ENCODE results near the gene GARIN5B. TPM values are rescaled to one million over a fixed set of nuclear protein-coding genes. Genes with fewer than 3 reads are reported as not detected.
A peak's percentile ranks its signal among the peaks of the same experiment; 100 is the strongest.

The GARIN5B gene
- total and polyA plus RNA-seq, 2 of the 13 experiments (the other 11 are each of a cell fraction or from before 2014, with no cell fraction given), result not detected

GRCh38 chr19:55398200-55398925 is 35.3 kb upstream of the GARIN5B start:
- Histone ChIP-seq H3K9me3 (ENCODE audit: low read length) (no peaks in the 10 kb centered on the region), H3K4me3 (replicated peaks in 1 of 3; ENCODE audit: insufficient read depth in 1 of 3, low read depth in 2 of 3, low read length in 3 of 3) (no peak overlapping the region), H3K4me2 (ENCODE audit: low read depth, low read length) (no peak overlapping the region), H3K9ac (ENCODE audit: insufficient read depth, low read depth, low read length) (no peak overlapping the region), H3K36me3 (replicated peaks in 1 of 2; ENCODE audit: control insufficient read depth in 1 of 2, insufficient read depth in 2 of 2, low read length in 2 of 2) (peaks cover 2 to 13% of the 10 kb centered on the region in 2 experiments; a peak in 2 of 5 replicates), H2AFZ (ENCODE audit: low read length) (no peak overlapping the region), H3K79me2 (ENCODE audit: insufficient read depth, low read length) (no peaks in the 10 kb centered on the region), H3K4me1 (ENCODE audit: insufficient read depth, low read length) (peaks cover 14% of the 10 kb centered on the region), H3K27ac (ENCODE audit: extremely low read length, insufficient read depth, low read length) (no peak overlapping the region), H4K20me1 (ENCODE audit: insufficient read depth, low read length) (no peaks in the 10 kb centered on the region), H3K27me3 (ENCODE audit: control insufficient read depth in 1 of 2, insufficient read depth in 2 of 2, low read length in 2 of 2) (no peaks in the 10 kb centered on the region)
- BruUV-seq (replicated peaks), result no TSS peak
- TF ChIP-seq MTERF4 (CRISPR knock-in tag; IDR thresholded peaks at IDR 0.05) (no peak), ZNF7 (CRISPR knock-in tag; IDR thresholded peaks at IDR 0.05) (peak; percentile 53; the same call in 1 of the 2 replicates)
- DNase-seq (ENCODE audit: low spot score), result no peak
- in situ Hi-C loops (cut with HindIII; ENCODE audit: extremely low pct_ligation_motif_present, low pct_unique_long_range_greater_than_20kb) (no loop called here), intact Hi-C loops (cut with micrococcal nuclease; ENCODE audit: unreplicated experiment) (no loop called here)
- FAIRE-seq, result no peak
- 89% methylated on average over 12 of the region's 12 CpGs for WGBS (ENCODE audit: low lambda C conversion rate)
- CTCF ChIA-PET (ENCODE audit: low intra/inter-chr PET ratio, low total read pairs), result no interaction called here
- POLR2A ChIA-PET, result no interaction called here
- ATAC-seq, result no peak

DNA sequence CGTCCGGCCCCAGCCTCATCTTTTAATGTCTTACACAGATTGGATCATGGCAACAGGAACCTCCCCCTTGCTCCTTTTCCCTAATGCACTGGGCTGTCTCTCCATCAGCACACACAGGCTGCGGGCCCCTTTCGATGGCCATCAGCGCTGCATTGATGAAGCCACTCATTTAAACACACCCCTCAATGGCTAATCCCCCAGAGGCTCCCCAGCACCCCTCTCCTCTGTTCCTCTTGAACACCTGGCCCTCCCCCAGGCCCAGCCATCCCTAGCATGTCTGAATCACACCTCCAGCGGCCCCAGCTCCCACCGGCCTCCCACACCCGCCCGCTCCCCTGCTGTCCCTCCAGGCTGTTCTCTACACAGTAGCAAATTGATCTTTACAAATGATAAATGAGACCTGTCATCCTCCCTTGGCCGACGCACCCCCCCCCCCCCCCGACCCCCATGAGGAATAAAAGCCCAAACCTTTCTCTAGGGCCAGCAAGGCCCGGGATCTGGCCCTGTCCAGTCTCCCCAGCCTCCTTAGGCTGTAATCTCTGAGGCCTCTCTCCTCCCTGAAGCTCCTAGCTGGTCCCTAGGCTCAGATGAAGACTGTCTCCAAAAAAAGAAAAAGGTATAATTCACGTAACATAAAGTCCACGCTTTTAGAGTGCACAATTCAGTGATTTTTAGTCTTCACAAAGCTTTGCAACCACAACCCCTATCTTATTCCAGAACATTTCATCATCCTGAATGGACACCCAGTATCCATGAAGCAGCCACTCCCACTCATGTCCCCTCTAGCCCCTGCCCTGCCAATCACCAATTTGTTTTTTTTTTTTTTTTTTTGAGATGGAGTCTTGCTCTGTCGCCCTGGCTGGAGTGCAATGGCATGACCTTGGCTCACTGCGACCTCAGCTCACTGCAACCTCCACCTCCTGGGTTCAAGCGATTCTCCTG is 30.0 kb upstream of the GARIN5B start:
- Histone ChIP-seq H3K27me3 (ENCODE audit: control insufficient read depth in 1 of 2, insufficient read depth in 2 of 2, low read length in 2 of 2) (no peaks in the 10 kb centered on the region), H3K4me3 (replicated peaks in 1 of 3; ENCODE audit: insufficient read depth in 1 of 3, low read depth in 2 of 3, low read length in 3 of 3) (no peak overlapping the region), H3K4me2 (ENCODE audit: low read depth, low read length) (no peak overlapping the region), H3K9ac (ENCODE audit: insufficient read depth, low read depth, low read length) (no peak overlapping the region), H3K36me3 (replicated peaks in 1 of 2; ENCODE audit: control insufficient read depth in 1 of 2, insufficient read depth in 2 of 2, low read length in 2 of 2) (peaks cover 12 to 20% of the 10 kb centered on the region in 2 experiments), H3K4me1 (ENCODE audit: insufficient read depth, low read length) (peaks cover 42% of the 10 kb centered on the region), H2AFZ (ENCODE audit: low read length) (no peak overlapping the region), H4K20me1 (ENCODE audit: insufficient read depth, low read length) (peaks cover 25% of the 10 kb centered on the region), H3K27ac (ENCODE audit: extremely low read length, insufficient read depth, low read length) (no peak overlapping the region), H3K9me3 (ENCODE audit: low read length) (no peaks in the 10 kb centered on the region), H3K79me2 (ENCODE audit: insufficient read depth, low read length) (peaks cover 4% of the 10 kb centered on the region)
- DNase-seq (ENCODE audit: low spot score) (no peak), ATAC-seq (peak; percentile 27), FAIRE-seq (no peak)
- TF ChIP-seq ZNF121 (CRISPR knock-in tag; IDR thresholded peaks at IDR 0.05) (peak; percentile 33; the same call in 1 of the 2 replicates), CENPBD1 (CRISPR knock-in tag; IDR thresholded peaks at IDR 0.05; ENCODE audit: borderline replicate concordance, low read depth) (no peak)
- WGBS (ENCODE audit: low lambda C conversion rate), result 84% methylated on average over 18 of the region's 18 CpGs
- intact Hi-C loops (cut with micrococcal nuclease; ENCODE audit: unreplicated experiment) (no loop called here), in situ Hi-C loops (cut with HindIII; ENCODE audit: extremely low pct_ligation_motif_present, low pct_unique_long_range_greater_than_20kb) (no loop called here)
- ChIA-PET POLR2A (interaction anchor here (0.7 to 9.7 kb wide), 4 partner anchors 14 to 232 kb away, joined by 3 to 62 read pairs (median 4); partner anchors contain the start of genes KMT5C and UBE2S), CTCF (ENCODE audit: low intra/inter-chr PET ratio, low total read pairs) (no interaction called here)
- BruUV-seq (replicated peaks), result no TSS peak
